Gastroesophageal sphincter (tissue), 3 donors: Measurements from ENCODE around the gene RASL11A.

Experiments
- EP300 ChIP-seq: sonication (generic); formaldehyde crosslinking; IDR thresholded peaks from one replicate; pipeline ENCODE4 v1.6.1; 2017; ENCODE audit warnings: antibody characterized with exemption, mild to moderate bottlenecking
- POLR2A ChIP-seq, 2 donors: fragments of 450-650 bp; IDR thresholded peaks; one replicate each; pipeline ENCODE4 v1.6.1; 2017; ENCODE audit warnings: antibody characterized with exemption in 2 of 2, mild to moderate bottlenecking in 2 of 2, moderate library complexity in 1 of 2
- POLR2AphosphoS5 ChIP-seq: sonication (generic); formaldehyde crosslinking; IDR thresholded peaks from one replicate; pipeline ENCODE4 v1.6.1; 2017; ENCODE audit warnings: antibody characterized with exemption
- TF ChIP-seq, protein P1 (sequence below), 4 experiments: fragments of 200-600 bp in 2 of 4; fragments of 450-650 bp in 2 of 4; sonication (generic) in 1 of 4; IDR thresholded peaks; one replicate each; pipeline ENCODE4 v1.5.1; 2017 to 2019; ENCODE audit warnings: antibody characterized with exemption in 4 of 4, mild to moderate bottlenecking in 2 of 4, moderate library complexity in 2 of 4

DNA sequence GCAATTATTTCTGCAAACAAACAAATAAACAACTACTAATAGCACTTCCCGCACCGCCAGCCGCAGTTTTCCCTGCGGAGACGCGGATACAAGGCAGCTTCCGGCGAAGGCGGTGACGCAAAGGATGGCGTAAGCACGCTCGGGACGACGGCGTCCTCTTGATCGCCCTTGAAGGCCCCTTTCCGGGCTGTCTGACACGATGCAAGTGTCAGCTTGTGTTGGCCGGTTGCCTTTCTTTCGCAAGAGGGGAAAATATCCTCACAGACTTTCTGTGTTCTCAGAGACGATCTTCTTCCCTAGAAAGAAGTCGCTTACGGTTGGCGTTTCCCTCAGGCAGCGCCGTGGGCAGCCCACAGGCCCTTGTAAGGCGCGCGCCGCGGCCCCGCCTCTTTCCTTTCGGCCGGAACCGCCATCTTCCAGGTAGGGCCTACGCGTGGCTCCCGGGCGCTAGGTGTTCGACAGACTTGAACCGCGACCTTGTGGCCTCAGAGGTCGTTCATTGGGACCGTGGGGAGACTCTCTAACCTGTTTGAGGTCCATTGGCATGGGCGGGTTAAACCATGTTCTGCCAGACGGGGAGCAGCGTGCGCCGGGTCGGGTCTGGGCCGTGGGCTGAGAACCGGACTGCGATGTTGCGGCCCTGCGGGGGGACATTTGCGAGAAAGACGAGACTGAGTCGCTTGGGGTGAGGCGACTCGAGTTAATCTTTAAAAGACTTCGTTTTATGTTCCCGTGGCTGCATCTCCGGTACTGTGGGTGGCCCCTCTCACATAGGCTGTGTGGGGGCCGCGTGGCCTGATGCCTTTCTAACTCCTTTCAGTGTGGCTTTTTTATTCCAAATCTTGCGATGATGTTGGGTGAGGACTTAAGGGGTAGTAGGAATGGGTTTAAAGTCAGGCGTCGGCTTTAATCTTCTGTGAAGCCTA, 19.2 kb upstream of the RASL11A start, which contains the start of gene RPL21:
- TF ChIP-seq, protein P1, sequence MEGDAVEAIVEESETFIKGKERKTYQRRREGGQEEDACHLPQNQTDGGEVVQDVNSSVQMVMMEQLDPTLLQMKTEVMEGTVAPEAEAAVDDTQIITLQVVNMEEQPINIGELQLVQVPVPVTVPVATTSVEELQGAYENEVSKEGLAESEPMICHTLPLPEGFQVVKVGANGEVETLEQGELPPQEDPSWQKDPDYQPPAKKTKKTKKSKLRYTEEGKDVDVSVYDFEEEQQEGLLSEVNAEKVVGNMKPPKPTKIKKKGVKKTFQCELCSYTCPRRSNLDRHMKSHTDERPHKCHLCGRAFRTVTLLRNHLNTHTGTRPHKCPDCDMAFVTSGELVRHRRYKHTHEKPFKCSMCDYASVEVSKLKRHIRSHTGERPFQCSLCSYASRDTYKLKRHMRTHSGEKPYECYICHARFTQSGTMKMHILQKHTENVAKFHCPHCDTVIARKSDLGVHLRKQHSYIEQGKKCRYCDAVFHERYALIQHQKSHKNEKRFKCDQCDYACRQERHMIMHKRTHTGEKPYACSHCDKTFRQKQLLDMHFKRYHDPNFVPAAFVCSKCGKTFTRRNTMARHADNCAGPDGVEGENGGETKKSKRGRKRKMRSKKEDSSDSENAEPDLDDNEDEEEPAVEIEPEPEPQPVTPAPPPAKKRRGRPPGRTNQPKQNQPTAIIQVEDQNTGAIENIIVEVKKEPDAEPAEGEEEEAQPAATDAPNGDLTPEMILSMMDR (IDR thresholded peaks at IDR 0.05): no peak
- TF ChIP-seq POLR2AphosphoS5: peak; percentile 91
- peak; percentile 77 to 84 for TF ChIP-seq POLR2A (IDR thresholded peaks at IDR 0.05)
- TF ChIP-seq EP300: peak; percentile 57
